ENCODE data around the gene BRF1. TPM values are rescaled to one million over a fixed set of nuclear protein-coding genes. Genes with fewer than 3 reads are reported as not detected.

The BRF1 gene
- total and polyA plus RNA-seq, 2 of the 8 experiments (the other 6 are each of a cell fraction or from before 2014, with no cell fraction given), result 7.7 to 18.3 TPM

GRCh38 chr14:105197211-105197641 is 103.6 kb downstream of the BRF1 start:
- Histone ChIP-seq H3K9ac (replicated peaks in 1 of 4; ENCODE audit: extremely low read depth in 1 of 4, low read depth in 3 of 4, low read length in 3 of 4) (no peak overlapping the region), H3K79me2 (ENCODE audit: control insufficient read depth in 1 of 2, insufficient read depth in 2 of 2, low read length in 2 of 2) (no peaks in the 10 kb centered on the region), H4K8ac (ENCODE audit: extremely low read depth, insufficient read depth, low read length) (peak overlapping the region; percentile 71; the same call in 1 of the 2 replicates), H2BK20ac (ENCODE audit: low read length) (no peak overlapping the region), H3K23ac (ENCODE audit: insufficient read length) (no peak overlapping the region), H3K14ac (ENCODE audit: insufficient read length) (no peak overlapping the region), H3K79me1 (ENCODE audit: low read depth, low read length) (no peaks in the 10 kb centered on the region), H3K9me3 (ENCODE audit: insufficient read depth in 2 of 2, low read depth in 1 of 2, low read length in 1 of 2) (no peaks in the 10 kb centered on the region), H2BK15ac (ENCODE audit: low read length) (peak overlapping the region; percentile 9; the same call in 1 of the 2 replicates), H3K36me3 (ENCODE audit: control insufficient read depth in 2 of 4, insufficient read depth in 4 of 4, low read length in 3 of 4) (no peaks in the 10 kb centered on the region), H4K5ac (ENCODE audit: insufficient read length, low read depth, low read length) (no peak overlapping the region), H3K56ac (replicated peaks; ENCODE audit: insufficient read length, low read depth, low read length) (no peak overlapping the region), H3K18ac (ENCODE audit: extremely low read depth, low read length) (no peak overlapping the region), H3K27me3 (replicated peaks in 1 of 4; ENCODE audit: control insufficient read depth in 3 of 4, extremely low read depth in 1 of 4, insufficient read depth in 3 of 4, low read length in 3 of 4) (peaks cover 0 to 37% (median 19%) of the 10 kb centered on the region in 4 experiments; a peak in 5 of 7 replicates), H3K27ac (ENCODE audit: low read depth, low read length) (no peak overlapping the region), H3K4me1 (replicated peaks in 1 of 4; ENCODE audit: control insufficient read depth in 3 of 4, insufficient read depth in 4 of 4, low read length in 3 of 4) (peaks cover 0 to 17% (median 13%) of the 10 kb centered on the region in 4 experiments; a peak in 5 of 7 replicates), H3K4me3 (ENCODE audit: extremely low read depth in 1 of 4, insufficient read depth in 2 of 4, low read depth in 3 of 4, low read length in 4 of 4) (peak overlapping the region in 1 of 4 experiments; percentile 58; a peak in 2 of 8 replicates), H2AFZ (ENCODE audit: low read length) (no peak overlapping the region), H4K91ac (replicated peaks; ENCODE audit: insufficient read length, low read length) (no peak overlapping the region), H2BK120ac (replicated peaks; ENCODE audit: low read depth, low read length) (no peak overlapping the region), H3K4me2 (ENCODE audit: insufficient read depth in 1 of 2, low read depth in 2 of 2, low read length in 2 of 2) (peak overlapping the region; percentile 45 to 72; a peak in 2 of 4 replicates), H2BK12ac (ENCODE audit: low read depth, low read length) (peak overlapping the region; percentile 68; the same call in 1 of the 2 replicates), H2AK5ac (ENCODE audit: low read depth, low read length) (no peak overlapping the region), H2BK5ac (ENCODE audit: low read depth, low read length) (no peak overlapping the region), H3K4ac (replicated peaks; ENCODE audit: insufficient read length, low read depth, low read length) (no peak overlapping the region), H3K23me2 (ENCODE audit: low read depth, low read length) (peaks cover 4% of the 10 kb centered on the region; the same call in 1 of the 2 replicates), H4K20me1 (replicated peaks in 1 of 2; ENCODE audit: control insufficient read depth in 1 of 2, insufficient read depth in 2 of 2, low read length in 2 of 2) (peaks cover 0 to 2% of the 10 kb centered on the region in 2 experiments)
- ChIA-PET POLR2A (ENCODE audit: partially characterized antibody) (no interaction called here), CTCF (ENCODE audit: partially characterized antibody) (interaction anchor here (1.7 to 6.2 kb wide), 4 partner anchors 12 to 111 kb away, joined by 3 to 36 read pairs (median 7); no protein-coding TSS in a partner anchor)
- DNase-seq (ENCODE audit: low read depth in 1 of 2, low spot score in 2 of 2) (no peak), FAIRE-seq (no peak)
- peak in 1 of 2 experiments; percentile 58; a peak in 1 of 4 replicates for TF ChIP-seq SIN3A (conservative IDR thresholded peaks at IDR 0.05 in 1 of 2, IDR thresholded peaks at IDR 0.05 in 1 of 2; ENCODE audit: low read depth in 1 of 2, low read length in 2 of 2)
- TF ChIP-seq SP4 (IDR thresholded peaks at IDR 0.05; ENCODE audit: low read length), result no peak
- TF ChIP-seq MAX (IDR thresholded peaks at IDR 0.05), result peak; percentile 70
- peak; percentile 55 for TF ChIP-seq SAP30 (IDR thresholded peaks at IDR 0.05; ENCODE audit: insufficient read depth, insufficient replicate concordance, low read length)
- no peak for TF ChIP-seq SRF (IDR thresholded peaks at IDR 0.05; ENCODE audit: low read depth, low read length)
- 41% methylated on average over 13 of the region's 15 CpGs; no CpG with 5 or more reads in 1 of the 2 experiments for WGBS, 2 experiments (ENCODE audit: extremely low coverage in 1 of 2, insufficient coverage in 1 of 2, insufficient read length in 1 of 2, insufficient replicate concordance in 2 of 2, low coverage in 1 of 2, low lambda C conversion rate in 2 of 2, missing lambda C conversion rate in 1 of 2)
